Neuronal stem cell (in vitro differentiated cells): ENCODE data around the gene WFDC1.

Experiments used
- DNase-seq: peaks from one replicate; pipeline ENCODE4 v3.0.0-alpha.2; 2013; ENCODE audit warnings: low spot score
- H2AFZ ChIP-seq: one replicate; pipeline ENCODE4 v1.6.1; 2013; ENCODE audit warnings: mild to moderate bottlenecking, low read length, inconsistent platforms
- H2AK5ac ChIP-seq: 2 replicates; pipeline ENCODE4 v1.6.1; 2013; ENCODE audit warnings: low read depth, mild to moderate bottlenecking, inconsistent platforms, low read length, moderate library complexity, mixed read lengths
- H2BK120ac ChIP-seq: 2 replicates; pipeline ENCODE4 v1.6.1; 2013; ENCODE audit warnings: low read depth, mild to moderate bottlenecking, inconsistent platforms, low read length, moderate library complexity, mixed read lengths
- H2BK12ac ChIP-seq: one replicate; pipeline ENCODE4 v1.6.1; 2013; ENCODE audit warnings: low read length, inconsistent platforms
- H2BK15ac ChIP-seq: 2 replicates; pipeline ENCODE4 v1.6.1; 2013; ENCODE audit warnings: mild to moderate bottlenecking, low read length, inconsistent platforms, mixed read lengths
- H2BK5ac ChIP-seq: one replicate; pipeline ENCODE4 v1.6.1; 2013; ENCODE audit warnings: inconsistent platforms, mild to moderate bottlenecking, low read length, moderate library complexity
- H3K14ac ChIP-seq: one replicate; pipeline ENCODE4 v1.6.1; 2013; ENCODE audit warnings: low read length, inconsistent platforms
- H3K18ac ChIP-seq: 2 replicates; pipeline ENCODE4 v1.6.1; 2013; ENCODE audit warnings: low read length, inconsistent platforms
- H3K23ac ChIP-seq: 2 replicates; pipeline ENCODE4 v1.6.1; 2013; ENCODE audit warnings: low read depth, mild to moderate bottlenecking, mixed read lengths, low read length, inconsistent platforms; ENCODE audit not compliant: poor library complexity
- H3K27ac ChIP-seq: replicated peaks from 3 replicates; pipeline ENCODE4 v1.5.1; 2013; ENCODE audit warnings: low read length, inconsistent platforms
- H3K27me3 ChIP-seq, 3 experiments: 2 replicates each; pipeline ENCODE4 v1.6.1; 2013; ENCODE audit warnings: low read length in 3 of 3, mild to moderate bottlenecking in 2 of 3, inconsistent platforms in 1 of 3, low read depth in 1 of 3, mixed read lengths in 1 of 3, moderate library complexity in 1 of 3; ENCODE audit not compliant: control insufficient read depth in 3 of 3, insufficient read depth in 3 of 3
- H3K36me3 ChIP-seq, 2 donors: replicated peaks in 1 of 2; 2 replicates each; pipeline ENCODE4 v1.6.1; 2013; ENCODE audit warnings: low read length in 2 of 2; ENCODE audit not compliant: control insufficient read depth in 2 of 2, insufficient read depth in 2 of 2
- H3K4ac ChIP-seq: 2 replicates; pipeline ENCODE4 v1.6.1; 2013; ENCODE audit warnings: inconsistent platforms, mild to moderate bottlenecking, low read length, moderate library complexity
- H3K4me1 ChIP-seq, 2 donors: 1 replicate in 1 of 2; 2 replicates in 1 of 2; pipeline ENCODE4 v1.6.1; 2013; ENCODE audit warnings: low read length in 2 of 2, low read depth in 1 of 2; ENCODE audit not compliant: control insufficient read depth in 2 of 2, insufficient read depth in 1 of 2
- H3K4me2 ChIP-seq: one replicate; pipeline ENCODE4 v1.6.1; 2013; ENCODE audit warnings: mild to moderate bottlenecking, low read length, inconsistent platforms; ENCODE audit not compliant: insufficient read depth, poor library complexity, severe bottlenecking
- H3K4me3 ChIP-seq, 2 donors: 2 replicates each; pipeline ENCODE4 v1.5.1; 2013; ENCODE audit warnings: low read length in 2 of 2, mild to moderate bottlenecking in 2 of 2, inconsistent platforms in 1 of 2, moderate library complexity in 1 of 2
- H3K79me1 ChIP-seq: one replicate; pipeline ENCODE4 v1.6.1; 2013; ENCODE audit warnings: low read depth, mild to moderate bottlenecking, inconsistent platforms, low read length, moderate library complexity
- H3K9ac ChIP-seq: one replicate; pipeline ENCODE4 v1.6.1; 2013; ENCODE audit warnings: mild to moderate bottlenecking, low read depth, low read length, inconsistent platforms; ENCODE audit not compliant: poor library complexity
- H3K9me3 ChIP-seq, 2 donors: replicated peaks in 1 of 2; 2 replicates each; pipeline versions ENCODE3 to v1.6.1; 2013; ENCODE audit warnings: low read length in 2 of 2, mild to moderate bottlenecking in 2 of 2, inconsistent platforms in 1 of 2, low read depth in 1 of 2, mixed read lengths in 1 of 2, moderate library complexity in 1 of 2; ENCODE audit not compliant: control insufficient read depth in 2 of 2, insufficient read depth in 1 of 2
- H4K8ac ChIP-seq: one replicate; pipeline ENCODE4 v1.6.1; 2013; ENCODE audit warnings: low read depth, mild to moderate bottlenecking, inconsistent platforms, low read length, moderate library complexity
- H4K91ac ChIP-seq: one replicate; pipeline ENCODE4 v1.6.1; 2013; ENCODE audit warnings: low read length, low read depth, mild to moderate bottlenecking, inconsistent platforms; ENCODE audit not compliant: poor library complexity
- WGBS, 2 donors: extraction: QIAGEN DNeasy Blood & Tissue Kit; methylation state at CpG; one replicate each; pipeline ENCODE4 v1.1.7; 2013; ENCODE audit warnings: missing lambda C conversion rate in 2 of 2, mixed read lengths in 1 of 2; ENCODE audit not compliant: insufficient read length in 2 of 2, insufficient replicate concordance in 1 of 2; ENCODE audit errors: extremely low coverage in 2 of 2; 5-methylcytosine and 5-hydroxymethylcytosine counted together

The WFDC1 gene

GRCh38 chr16:84366208-84366607 lies 71.5 kb downstream of the WFDC1 start:
- no peak overlapping the region for H4K8ac ChIP-seq
- H3K9me3 ChIP-seq: peaks cover 0 to 6% of the 10 kb centered on the region in 2 donors
- H2BK12ac ChIP-seq: no peak overlapping the region
- no peak overlapping the region for H3K4ac ChIP-seq
- no peak overlapping the region for H3K23ac ChIP-seq
- H2BK120ac ChIP-seq: no peak overlapping the region
- peaks cover 3 to 44% (median 27%) of the 10 kb centered on the region in 3 experiments for H3K27me3 ChIP-seq
- H2BK15ac ChIP-seq: no peak overlapping the region
- H2AK5ac ChIP-seq: no peak overlapping the region
- no peak overlapping the region for H3K27ac ChIP-seq
- H3K4me3 ChIP-seq: no peak overlapping the region
- H3K9ac ChIP-seq: no peak overlapping the region
- H2BK5ac ChIP-seq: no peak overlapping the region
- no peaks in the 10 kb centered on the region for H3K36me3 ChIP-seq
- no peak overlapping the region for H2AFZ ChIP-seq
- H4K91ac ChIP-seq: no peak overlapping the region
- H3K18ac ChIP-seq: no peak overlapping the region
- H3K4me2 ChIP-seq: no peak overlapping the region
- peaks cover 14 to 25% of the 10 kb centered on the region in 2 donors for H3K4me1 ChIP-seq
- H3K14ac ChIP-seq: no peak overlapping the region
- H3K79me1 ChIP-seq: no peaks in the 10 kb centered on the region
- DNase-seq: no peak
- WGBS, 2 donors: no CpG with 5 or more reads among the region's 9 CpGs

- WGBS, 2 donors: no CpG with 5 or more reads among the region's 9 CpGs
These were observed 72.6 kb downstream of the WFDC1 start for GRCh38 chr16:84367297-84367680.

GRCh38 chr16:84367750-84368307 lies 73.2 kb downstream of the WFDC1 start:
- H4K8ac ChIP-seq: no peak overlapping the region
- WGBS, 2 donors: no CpG with 5 or more reads among the region's 27 CpGs
- peak overlapping the region; percentile 0 for H2BK5ac ChIP-seq
- H3K4me3 ChIP-seq: peak overlapping the region in 1 of 2 donors; percentile 69
- H3K9me3 ChIP-seq: peaks cover 0 to 6% of the 10 kb centered on the region in 2 donors
- peaks cover 3 to 53% (median 27%) of the 10 kb centered on the region in 3 experiments for H3K27me3 ChIP-seq
- H3K79me1 ChIP-seq: no peaks in the 10 kb centered on the region
- H2AK5ac ChIP-seq: peak overlapping the region; percentile 76
- peaks cover 10 to 13% of the 10 kb centered on the region in 2 donors for H3K4me1 ChIP-seq
- H2BK15ac ChIP-seq: peak overlapping the region; percentile 42
- H2BK12ac ChIP-seq: no peak overlapping the region
- H3K4me2 ChIP-seq: peak overlapping the region; percentile 86
- no peak overlapping the region for H4K91ac ChIP-seq
- H3K9ac ChIP-seq: no peak overlapping the region
- no peak overlapping the region for H2AFZ ChIP-seq
- H3K27ac ChIP-seq: no peak overlapping the region
- peak overlapping the region; percentile 1 for H3K18ac ChIP-seq
- H2BK120ac ChIP-seq: peak overlapping the region; percentile 61
- H3K23ac ChIP-seq: peak overlapping the region; percentile 81
- no peak for DNase-seq
- no peaks in the 10 kb centered on the region for H3K36me3 ChIP-seq
- no peak overlapping the region for H3K14ac ChIP-seq
- H3K4ac ChIP-seq: no peak overlapping the region

More at GRCh38 chr16:84367297-84367680, 72.6 kb downstream of the WFDC1 start:
- H3K9me3 ChIP-seq: peaks cover 0 to 6% of the 10 kb centered on the region in 2 donors
- H3K27me3 ChIP-seq: peaks cover 3 to 53% (median 27%) of the 10 kb centered on the region in 3 experiments
- no peak overlapping the region for H2BK120ac ChIP-seq
- H3K18ac ChIP-seq: peak overlapping the region; percentile 1
- no peak overlapping the region for H3K9ac ChIP-seq
- no peak overlapping the region for H3K23ac ChIP-seq
- no peaks in the 10 kb centered on the region for H3K79me1 ChIP-seq
- peak overlapping the region; percentile 42 for H2BK15ac ChIP-seq
- peak overlapping the region; percentile 76 for H2AK5ac ChIP-seq
- H2AFZ ChIP-seq: no peak overlapping the region
- H3K4me3 ChIP-seq: no peak overlapping the region
- H3K14ac ChIP-seq: peak overlapping the region; percentile 10
- DNase-seq: no peak
- no peaks in the 10 kb centered on the region for H3K36me3 ChIP-seq
- no peak overlapping the region for H4K8ac ChIP-seq
- peak overlapping the region; percentile 0 for H2BK5ac ChIP-seq
- no peak overlapping the region for H4K91ac ChIP-seq
- no peak overlapping the region for H3K4me2 ChIP-seq
- no peak overlapping the region for H3K4ac ChIP-seq
- H3K27ac ChIP-seq: no peak overlapping the region
- H2BK12ac ChIP-seq: no peak overlapping the region
- H3K4me1 ChIP-seq: peaks cover 11 to 18% of the 10 kb centered on the region in 2 donors

- Histone ChIP-seq H3K4me1 (peaks cover 9 to 11% of the 10 kb centered on the region in 2 donors), H2AFZ (peak within 1 kb of the TSS; percentile 69), H3K36me3 (no peaks in the 10 kb centered on the region), H3K27me3 (peaks cover 3 to 53% (median 27%) of the 10 kb centered on the region in 3 experiments), H3K9me3 (peaks cover 0 to 6% of the 10 kb centered on the region in 2 donors), H3K4me2 (peak within 1 kb of the TSS; percentile 86), H4K8ac (no peak within 1 kb of the TSS), H3K9ac (no peak within 1 kb of the TSS), H2BK12ac (no peak within 1 kb of the TSS), H3K14ac (peak within 1 kb of the TSS; percentile 10), H2BK15ac (peak within 1 kb of the TSS; percentile 42), H3K27ac (no peak within 1 kb of the TSS), H2BK5ac (peak within 1 kb of the TSS; percentile 58), H3K79me1 (no peaks in the 10 kb centered on the region), H4K91ac (no peak within 1 kb of the TSS), H3K18ac (peak within 1 kb of the TSS; percentile 91), H3K4me3 (peak within 1 kb of the TSS in 1 of 2 donors; percentile 69), H2BK120ac (peak within 1 kb of the TSS; percentile 61), H3K23ac (peak within 1 kb of the TSS; percentile 81), H2AK5ac (peak within 1 kb of the TSS; percentile 76), H3K4ac (no peak within 1 kb of the TSS)
- DNase-seq: no peak
- WGBS, 2 donors: no CpG with 5 or more reads among the region's 66 CpGs
These were observed 73.8 kb downstream of the WFDC1 start, which contains the start of gene ATP2C2 for GRCh38 chr16:84368308-84368996. TSS of gene ATP2C2 (plus strand) at chr16:84368538. CDS start at chr16:84368616, 78 bp downstream.
